HepG2 (cell line): ENCODE data around the gene SCRN3. TPM values are rescaled to one million over a fixed set of nuclear protein-coding genes. Genes with fewer than 3 reads are reported as not detected.
A peak's percentile ranks its signal among the peaks of the same experiment; 100 is the strongest.

Source experiments
- ATF4 ChIP-seq, 2 experiments: fragments of 450-650 bp in 1 of 2; sonication (generic) in 1 of 2; formaldehyde crosslinking; IDR thresholded peaks; 2 replicates each; pipeline versions ENCODE4 v1.5.0 to v1.8.0; 2020 to 2022; ENCODE audit warnings: mild to moderate bottlenecking in 1 of 2, missing genetic modification reagents in 1 of 2
- BCL6 ChIP-seq: IDR thresholded peaks from 2 replicates; pipeline ENCODE4 v1.6.1; 2016; ENCODE audit warnings: missing genetic modification reagents, missing compliant biosample characterization
- CREM ChIP-seq, 2 experiments: sonication (generic) in 1 of 2; formaldehyde crosslinking in 1 of 2; IDR thresholded peaks; 2 replicates each; pipeline versions ENCODE4 v1.4.0 to v1.6.1; 2016 to 2020; ENCODE audit warnings: antibody characterized with exemption in 1 of 2, mild to moderate bottlenecking in 1 of 2, missing genetic modification reagents in 1 of 2
- CSRNP2 ChIP-seq: sonication (generic); formaldehyde crosslinking; conservative IDR thresholded peaks from 2 replicates; pipeline ENCODE4 v1.8.0; 2022; ENCODE audit warnings: low read depth, missing genetic modification reagents
- FOSL1 ChIP-seq: sonication (generic); formaldehyde crosslinking; IDR thresholded peaks from 2 replicates; pipeline ENCODE4 v1.9.0; 2021; ENCODE audit warnings: missing genetic modification reagents, borderline replicate concordance
- HDAC2 ChIP-seq: sonication (generic); formaldehyde crosslinking; IDR thresholded peaks from 2 replicates; pipeline ENCODE4 v1.4.0; 2020; ENCODE audit warnings: missing genetic modification reagents
- HNF4A ChIP-seq: sonication (generic); formaldehyde crosslinking; IDR thresholded peaks from 2 replicates; pipeline ENCODE4 v1.4.0; 2020; ENCODE audit warnings: missing genetic modification reagents
- NAIF1 ChIP-seq: sonication (generic); formaldehyde crosslinking; IDR thresholded peaks from 2 replicates; pipeline ENCODE4 v1.5.0; 2020; ENCODE audit warnings: mild to moderate bottlenecking, missing genetic modification reagents, borderline replicate concordance
- POLR2AphosphoS2 ChIP-seq: IDR thresholded peaks from 2 replicates; pipeline ENCODE4 v1.6.1; 2011; ENCODE audit warnings: low read depth, low read length, improper control_type of control experiment
- RARA ChIP-seq: IDR thresholded peaks from 2 replicates; pipeline ENCODE4 v1.6.1; 2016; ENCODE audit warnings: missing genetic modification reagents, missing compliant biosample characterization
- RCOR2 ChIP-seq: IDR thresholded peaks from 2 replicates; pipeline ENCODE4 v1.6.1; 2016; ENCODE audit warnings: missing biosample characterization, missing genetic modification reagents
- SOX6 ChIP-seq, 2 experiments: fragments of 450-650 bp in 1 of 2; sonication (generic) in 1 of 2; formaldehyde crosslinking in 1 of 2; IDR thresholded peaks; 2 replicates each; pipeline versions ENCODE4 v1.4.0 to v1.6.1; 2017 to 2020; ENCODE audit warnings: antibody characterized with exemption in 1 of 2, mild to moderate bottlenecking in 1 of 2, missing genetic modification reagents in 1 of 2
- TCF7 ChIP-seq: sonication (generic); IDR thresholded peaks from 2 replicates; pipeline ENCODE4 v1.6.1; 2016; ENCODE audit warnings: antibody characterized with exemption, low read depth
- TEAD2 ChIP-seq: sonication (generic); formaldehyde crosslinking; IDR thresholded peaks from 2 replicates; pipeline ENCODE4 v1.9.0; 2021; ENCODE audit warnings: missing genetic modification reagents
- polyA plus RNA-seq, 8 experiments: library from polyadenylated mRNA; depleted of rRNA in 3 of 8; stranded (reverse) in 7 of 8; unstranded in 1 of 8; fragments of >200 nt; fragmentation: Illumina TruSeq in 4 of 8; extraction: Trizol in 4 of 8; gene quantifications; 2 replicates each; pipeline versions ENCODE4 v1.2.1 to v1.2.3, GENCODE V29; 2011 to 2016; ENCODE audit warnings: low read depth in 4 of 8, missing spikeins in 1 of 8, mixed read lengths in 1 of 8; ENCODE audit not compliant: insufficient read depth in 1 of 8
- total RNA-seq, 5 experiments: library from RNA; depleted of rRNA; stranded (reverse); fragments of >200 nt; fragmentation: Illumina TruSeq; extraction: Trizol; gene quantifications; 2 replicates each; pipeline ENCODE4 v1.2.3, GENCODE V29; 2016; ENCODE audit warnings: low read depth in 1 of 5
- TF ChIP-seq, protein P1 (sequence below), 2 experiments: sonication (generic) in 1 of 2; formaldehyde crosslinking in 1 of 2; IDR thresholded peaks; 2 replicates each; pipeline versions ENCODE4 v1.4.0 to v1.6.1; 2016 to 2020; ENCODE audit warnings: borderline replicate concordance in 1 of 2, low read depth in 1 of 2, mild to moderate bottlenecking in 1 of 2, missing genetic modification reagents in 1 of 2
- TF ChIP-seq, protein P2 (sequence below): IDR thresholded peaks from 2 replicates; pipeline ENCODE4 v1.6.1; 2012; ENCODE audit warnings: low read depth, low read length, improper control_type of control experiment
- TF ChIP-seq, protein P3 (sequence below): sonication (generic); formaldehyde crosslinking; IDR thresholded peaks from 2 replicates; pipeline ENCODE4 v1.4.0; 2020; ENCODE audit warnings: missing genetic modification reagents

SCRN3 gene
- total and polyA plus RNA-seq, 2 of the 13 experiments (the other 11 are each of a cell fraction or from before 2014, with no cell fraction given) = 6.6 to 11.3 TPM

DNA sequence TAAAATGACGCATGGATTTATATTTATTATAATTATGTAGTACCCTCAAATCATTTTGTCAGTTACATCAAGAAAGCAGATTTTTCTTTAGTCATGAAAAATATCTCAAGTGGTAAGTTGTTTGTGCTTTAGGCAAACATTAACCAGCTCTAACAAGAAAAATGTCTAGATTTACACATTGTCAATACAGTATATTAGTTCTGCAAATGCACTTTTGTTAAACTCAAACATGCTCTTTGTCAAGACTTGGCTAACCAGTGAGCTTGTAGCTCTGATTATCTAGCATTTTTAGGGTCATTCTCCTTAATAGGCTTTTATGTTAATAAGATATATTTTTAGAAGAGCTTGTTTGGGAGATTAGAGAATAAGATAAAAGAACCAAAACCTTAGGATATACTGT lies 32.7 kb downstream of the SCRN3 start (continued):
- TF ChIP-seq, protein P1, sequence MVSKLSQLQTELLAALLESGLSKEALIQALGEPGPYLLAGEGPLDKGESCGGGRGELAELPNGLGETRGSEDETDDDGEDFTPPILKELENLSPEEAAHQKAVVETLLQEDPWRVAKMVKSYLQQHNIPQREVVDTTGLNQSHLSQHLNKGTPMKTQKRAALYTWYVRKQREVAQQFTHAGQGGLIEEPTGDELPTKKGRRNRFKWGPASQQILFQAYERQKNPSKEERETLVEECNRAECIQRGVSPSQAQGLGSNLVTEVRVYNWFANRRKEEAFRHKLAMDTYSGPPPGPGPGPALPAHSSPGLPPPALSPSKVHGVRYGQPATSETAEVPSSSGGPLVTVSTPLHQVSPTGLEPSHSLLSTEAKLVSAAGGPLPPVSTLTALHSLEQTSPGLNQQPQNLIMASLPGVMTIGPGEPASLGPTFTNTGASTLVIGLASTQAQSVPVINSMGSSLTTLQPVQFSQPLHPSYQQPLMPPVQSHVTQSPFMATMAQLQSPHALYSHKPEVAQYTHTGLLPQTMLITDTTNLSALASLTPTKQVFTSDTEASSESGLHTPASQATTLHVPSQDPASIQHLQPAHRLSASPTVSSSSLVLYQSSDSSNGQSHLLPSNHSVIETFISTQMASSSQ (IDR thresholded peaks at IDR 0.05; ENCODE audit: low read depth) = peak; percentile 96
- TF ChIP-seq, protein P1 (CRISPR knock-in tag; IDR thresholded peaks at IDR 0.05; ENCODE audit: borderline replicate concordance) = peak; percentile 77; the same call in 1 of the 2 replicates
- TF ChIP-seq, protein P2, sequence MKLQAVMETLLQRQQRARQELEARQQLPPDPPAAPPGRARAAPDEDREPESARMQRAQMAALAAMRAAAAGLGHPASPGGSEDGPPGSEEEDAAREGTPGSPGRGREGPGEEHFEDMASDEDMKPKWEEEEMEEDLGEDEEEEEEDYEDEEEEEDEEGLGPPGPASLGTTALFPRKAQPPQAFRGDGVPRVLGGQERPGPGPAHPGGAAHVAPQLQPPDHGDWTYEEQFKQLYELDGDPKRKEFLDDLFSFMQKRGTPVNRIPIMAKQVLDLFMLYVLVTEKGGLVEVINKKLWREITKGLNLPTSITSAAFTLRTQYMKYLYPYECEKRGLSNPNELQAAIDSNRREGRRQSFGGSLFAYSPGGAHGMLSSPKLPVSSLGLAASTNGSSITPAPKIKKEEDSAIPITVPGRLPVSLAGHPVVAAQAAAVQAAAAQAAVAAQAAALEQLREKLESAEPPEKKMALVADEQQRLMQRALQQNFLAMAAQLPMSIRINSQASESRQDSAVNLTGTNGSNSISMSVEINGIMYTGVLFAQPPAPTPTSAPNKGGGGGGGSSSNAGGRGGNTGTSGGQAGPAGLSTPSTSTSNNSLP = peak; percentile 18; the same call in 1 of the 2 replicates
- TF ChIP-seq CSRNP2 (CRISPR knock-in tag) = no peak
- peak; percentile 56; the same call in 1 of the 2 replicates for TF ChIP-seq RARA (CRISPR knock-in tag)
- TF ChIP-seq HDAC2 = 0 out of 2 replicates have a peak, but pooled peaks have one; percentile 32
- TF ChIP-seq, protein P3, sequence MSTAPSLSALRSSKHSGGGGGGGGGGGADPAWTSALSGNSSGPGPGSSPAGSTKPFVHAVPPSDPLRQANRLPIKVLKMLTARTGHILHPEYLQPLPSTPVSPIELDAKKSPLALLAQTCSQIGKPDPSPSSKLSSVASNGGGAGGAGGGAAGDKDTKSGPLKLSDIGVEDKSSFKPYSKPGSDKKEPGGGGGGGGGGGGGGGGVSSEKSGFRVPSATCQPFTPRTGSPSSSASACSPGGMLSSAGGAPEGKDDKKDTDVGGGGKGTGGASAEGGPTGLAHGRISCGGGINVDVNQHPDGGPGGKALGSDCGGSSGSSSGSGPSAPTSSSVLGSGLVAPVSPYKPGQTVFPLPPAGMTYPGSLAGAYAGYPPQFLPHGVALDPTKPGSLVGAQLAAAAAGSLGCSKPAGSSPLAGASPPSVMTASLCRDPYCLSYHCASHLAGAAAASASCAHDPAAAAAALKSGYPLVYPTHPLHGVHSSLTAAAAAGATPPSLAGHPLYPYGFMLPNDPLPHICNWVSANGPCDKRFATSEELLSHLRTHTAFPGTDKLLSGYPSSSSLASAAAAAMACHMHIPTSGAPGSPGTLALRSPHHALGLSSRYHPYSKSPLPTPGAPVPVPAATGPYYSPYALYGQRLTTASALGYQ (CRISPR knock-in tag) = 0 out of 2 replicates have a peak, but pooled peaks have one; percentile 36
- no peak for TF ChIP-seq ATF4 (CRISPR knock-in tag; IDR thresholded peaks at IDR 0.05)
- no peak for TF ChIP-seq FOSL1 (CRISPR knock-in tag)
- peak; percentile 49; the same call in 1 of the 2 replicates for TF ChIP-seq TCF7
- TF ChIP-seq TEAD2 (CRISPR knock-in tag) = no peak
- peak; percentile 64; the same call in 1 of the 2 replicates for TF ChIP-seq BCL6
- peak; percentile 44; the same call in 1 of the 2 replicates for TF ChIP-seq HNF4A
- 0 out of 2 replicates have a peak, but pooled peaks have one; percentile 17 for TF ChIP-seq NAIF1
- no peak for TF ChIP-seq SOX6 (IDR thresholded peaks at IDR 0.05)
- peak; percentile 50; the same call in 1 of the 2 replicates for TF ChIP-seq SOX6 (CRISPR knock-in tag; IDR thresholded peaks at IDR 0.05)
- no peak for TF ChIP-seq POLR2AphosphoS2
- peak; percentile 41 for TF ChIP-seq CREM (IDR thresholded peaks at IDR 0.05)
- no peak for TF ChIP-seq CREM (CRISPR knock-in tag; IDR thresholded peaks at IDR 0.05)
- TF ChIP-seq RCOR2 (CRISPR knock-in tag) = peak; percentile 18; the same call in 1 of the 2 replicates
